Naive thymus-derived CD8-positive, alpha-beta T cell (primary cell): ENCODE results near the gene POT1. TPM values are rescaled to one million over a fixed set of nuclear protein-coding genes. Genes with fewer than 3 reads are reported as not detected.

Experiments
- ATAC-seq, 2 donors: fragments of 150-1000 bp; cut with Tn5 transposase in 1 of 2; sonication (Bioruptor Pico), chemical (Tn5 transposase) in 1 of 2; 1 replicate in 1 of 2; 2 replicates in 1 of 2; pipeline ENCODE4 v1.10.0; 2021; ENCODE audit warnings: mild to moderate bottlenecking in 2 of 2, moderate library complexity in 2 of 2
- POLR2A ChIA-PET: fragments of 350-600 bp; sonication (Branson Sonifier 250); formaldehyde crosslinking; loops from one replicate; lab custom pipeline; 2021; ENCODE audit warnings: antibody characterized with exemption; lab: Charles Lee
- DNase-seq, 10 donors: peaks; one replicate each; pipeline versions ENCODE4 v3.0.0 to v3.0.0-alpha.2; 2020 to 2022
- H3K27ac Mint-ChIP-seq, 10 donors: one replicate each; pipeline ENCODE4 v1.8.0; 2020 to 2022; ENCODE audit warnings: mild to moderate bottlenecking in 10 of 10, mixed read lengths in 10 of 10, moderate library complexity in 4 of 10, inconsistent platforms in 1 of 10
- H3K27me3 Mint-ChIP-seq, 5 donors: one replicate each; pipeline ENCODE4 v1.8.0; 2021 to 2022; ENCODE audit warnings: mixed read lengths in 5 of 5
- H3K36me3 Mint-ChIP-seq, 3 donors: one replicate each; pipeline ENCODE4 v1.8.0; 2020 to 2022; ENCODE audit warnings: mixed read lengths in 3 of 3, mild to moderate bottlenecking in 2 of 3, inconsistent platforms in 1 of 3
- H3K4me1 Mint-ChIP-seq, 4 donors: one replicate each; pipeline ENCODE4 v1.8.0; 2021 to 2022; ENCODE audit warnings: mixed read lengths in 4 of 4
- H3K4me3 Mint-ChIP-seq, 10 donors: one replicate each; pipeline ENCODE4 v1.8.0; 2020 to 2022; ENCODE audit warnings: mild to moderate bottlenecking in 10 of 10, mixed read lengths in 10 of 10, moderate library complexity in 6 of 10, inconsistent platforms in 1 of 10
- H3K9me3 Mint-ChIP-seq, 9 donors: one replicate each; pipeline ENCODE4 v1.8.0; 2020 to 2022; ENCODE audit warnings: mixed read lengths in 9 of 9, mild to moderate bottlenecking in 3 of 9, inconsistent platforms in 1 of 9, moderate library complexity in 1 of 9
- polyA plus RNA-seq, 3 donors: library from polyadenylated mRNA; unstranded; fragments of 300-500 nt; fragmentation: Illumina TruSeq; gene quantifications; one replicate each; pipeline ENCODE4 v1.2.3, GENCODE V29; 2021
- total RNA-seq, 8 experiments: library from RNA in 2 of 8; stranded (reverse) in 2 of 8; gene quantifications; one replicate each; pipeline ENCODE4 v1.2.3 and lab custom pipeline; 2021 to 2026

Gene POT1
- total and polyA plus RNA-seq, 5 experiments from 2014 or later: 21.8 to 36.1 (median 27.1) TPM

DNA sequence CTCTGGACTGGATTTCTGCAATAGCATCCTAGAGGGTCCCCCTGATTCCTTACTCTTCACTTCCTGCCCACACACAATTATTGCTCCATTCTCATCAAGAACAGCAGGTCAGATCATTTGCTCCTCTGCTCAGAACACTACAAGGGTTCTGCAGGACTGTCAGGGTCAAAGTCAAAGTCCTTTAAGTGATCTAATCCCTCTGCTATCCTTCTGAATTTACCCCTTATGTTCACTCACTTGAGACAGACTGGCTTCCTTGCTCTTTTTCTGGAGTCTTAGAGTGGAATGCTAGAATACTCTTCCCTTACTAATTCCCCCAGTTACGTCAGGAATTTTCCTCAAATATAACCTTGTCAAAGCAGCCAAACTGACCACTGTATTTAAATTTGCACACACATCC is 7.5 kb upstream of the POT1 start:
- Mint-ChIP-seq H3K4me1 (no peaks in the 10 kb centered on the region), H3K36me3 (peaks cover 5 to 9% (median 7%) of the 10 kb centered on the region in 3 donors), H3K9me3 (no peaks in the 10 kb centered on the region), H3K4me3 (no peak overlapping the region), H3K27ac (no peak overlapping the region), H3K27me3 (peaks cover 0 to 2% (median 0%) of the 10 kb centered on the region in 5 donors)
- POLR2A ChIA-PET: no interaction called here
- ATAC-seq (no peak), DNase-seq (no peak)

DNA sequence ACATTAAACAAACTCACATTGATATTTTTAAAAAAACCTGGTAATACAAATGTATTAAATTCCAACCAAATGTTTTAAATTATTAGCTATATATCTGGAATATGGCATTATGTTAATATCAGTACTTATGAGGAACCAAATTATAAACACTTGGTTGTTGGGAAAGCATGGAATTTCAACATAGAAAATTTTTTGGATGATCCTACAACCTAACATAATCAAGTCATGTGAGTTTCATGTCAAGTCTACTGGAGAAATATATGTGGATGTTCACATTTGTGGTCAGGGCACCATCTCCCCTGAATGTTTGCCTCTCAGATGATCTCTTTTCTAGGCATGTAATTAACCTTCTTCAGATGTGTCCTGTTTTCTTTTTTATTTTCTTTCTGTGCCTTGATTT is 5.2 kb upstream of the POT1 start:
- no peaks in the 10 kb centered on the region for H3K9me3 Mint-ChIP-seq
- DNase-seq (no peak), ATAC-seq (no peak)
- H3K4me1 Mint-ChIP-seq: peaks cover 0 to 6% (median 2%) of the 10 kb centered on the region in 4 donors
- H3K27me3 Mint-ChIP-seq: peaks cover 0 to 2% (median 0%) of the 10 kb centered on the region in 5 donors
- POLR2A ChIA-PET: no interaction called here
- H3K4me3 Mint-ChIP-seq: no peak overlapping the region
- H3K27ac Mint-ChIP-seq: peak overlapping the region in 2 of 10 donors; percentile 19 to 43
- no peaks in the 10 kb centered on the region for H3K36me3 Mint-ChIP-seq

DNA sequence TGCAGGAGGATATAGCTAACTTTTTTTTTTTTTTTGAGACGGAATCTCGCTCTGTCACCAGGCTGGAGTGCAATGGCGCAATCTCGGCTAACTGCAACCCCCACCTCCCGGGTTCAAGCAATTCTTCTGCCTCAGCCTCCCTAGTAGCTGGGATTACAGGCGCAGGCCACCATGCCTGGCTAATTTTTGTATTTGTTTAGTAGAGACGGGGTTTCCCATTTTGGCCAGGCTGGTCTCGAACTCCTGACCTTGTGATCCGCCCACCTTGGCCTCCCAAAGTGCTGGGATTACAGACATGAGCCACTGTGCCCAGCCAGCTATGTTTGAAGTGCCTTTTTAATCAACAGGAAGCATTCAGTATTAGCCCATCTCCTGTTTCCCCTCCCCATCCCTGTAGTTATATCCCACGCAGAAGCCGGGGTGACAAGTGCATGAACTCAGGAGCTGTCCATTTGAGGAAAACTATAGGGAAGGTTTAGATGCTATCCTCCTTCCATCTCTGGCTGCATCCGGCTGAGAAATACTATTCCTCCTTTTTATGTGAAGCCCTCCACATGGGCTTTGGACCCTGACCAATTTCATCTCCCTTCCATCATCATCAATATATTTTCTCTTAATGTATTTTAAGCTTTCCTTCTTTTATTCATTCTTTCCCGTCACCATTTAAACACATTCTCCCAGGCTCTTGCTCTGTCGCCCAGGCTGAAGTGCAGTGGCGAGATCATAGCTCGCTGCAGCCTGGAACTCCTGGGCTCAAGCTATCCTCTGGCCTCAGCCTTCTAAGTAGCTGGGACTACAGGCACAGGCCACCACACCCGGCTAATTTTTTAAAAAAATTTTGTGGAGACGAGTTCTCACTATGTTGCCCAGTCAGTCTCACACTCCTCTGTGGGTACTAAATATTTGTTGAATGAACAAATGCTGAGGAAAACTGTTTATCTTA is 1.3 kb upstream of the POT1 start:
- POLR2A ChIA-PET: no interaction called here
- no peaks in the 10 kb centered on the region for H3K27me3 Mint-ChIP-seq
- ATAC-seq (no peak), DNase-seq (no peak)
- peak overlapping the region in 9 of 10 donors; percentile 4 to 85 (median 76) for H3K27ac Mint-ChIP-seq
- H3K4me3 Mint-ChIP-seq: peak overlapping the region in 8 of 10 donors; percentile 31 to 67 (median 52)
- H3K9me3 Mint-ChIP-seq: no peaks in the 10 kb centered on the region
- H3K4me1 Mint-ChIP-seq: peaks cover 13 to 37% (median 34%) of the 10 kb centered on the region in 4 donors
- H3K36me3 Mint-ChIP-seq: peaks cover 0 to 14% (median 4%) of the 10 kb centered on the region in 3 donors

DNA sequence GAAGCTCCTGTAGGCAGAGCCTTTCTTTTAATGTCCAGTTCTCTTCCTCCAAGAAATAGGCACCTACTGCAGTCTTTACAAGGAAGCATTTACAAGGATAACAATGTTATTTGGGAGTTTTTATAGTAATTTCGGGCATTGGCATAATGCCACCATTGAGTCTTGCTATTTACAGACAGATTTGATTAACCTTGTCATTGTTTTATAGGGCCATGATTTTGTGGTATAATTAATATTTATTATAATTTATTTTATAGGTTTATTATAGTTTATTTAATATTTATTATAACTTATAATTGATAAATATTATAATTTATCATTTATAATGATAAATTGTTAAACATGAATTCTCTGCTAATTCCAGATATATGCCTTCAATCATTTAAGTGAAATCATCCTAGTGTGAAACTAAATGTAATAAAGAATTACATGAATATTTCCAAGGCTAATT is 573 bp upstream of the POT1 start:
- Mint-ChIP-seq H3K27ac (peak overlapping the region; percentile 92 to 98 (median 96)), H3K4me1 (peaks cover 16 to 45% (median 40%) of the 10 kb centered on the region in 4 donors), H3K36me3 (peaks cover 0 to 20% (median 9%) of the 10 kb centered on the region in 3 donors), H3K4me3 (peak overlapping the region; percentile 87 to 99 (median 95)), H3K27me3 (no peaks in the 10 kb centered on the region), H3K9me3 (no peaks in the 10 kb centered on the region)
- DNase-seq: no peak
- POLR2A ChIA-PET: no interaction called here
- ATAC-seq: no peak

DNA sequence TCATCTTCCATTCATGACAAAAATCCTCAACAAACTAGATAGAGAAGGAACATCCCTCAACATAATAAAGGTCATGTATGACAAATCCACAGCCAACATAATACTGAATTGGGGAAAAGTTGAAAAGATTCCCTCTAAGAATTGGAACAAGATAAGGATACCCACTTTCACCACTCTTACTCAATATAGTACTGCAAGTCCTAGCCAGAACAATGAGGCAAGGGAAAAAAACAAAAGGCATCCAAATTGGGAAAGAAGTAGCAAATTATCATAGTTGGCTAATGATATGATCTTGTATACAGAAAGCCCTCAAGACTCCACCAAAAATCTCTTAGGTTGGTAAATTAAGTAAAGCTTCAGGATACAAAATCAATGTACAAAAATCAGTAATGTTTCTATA is 4.7 kb downstream of the POT1 start:
- peaks cover 32 to 84% (median 64%) of the 10 kb centered on the region in 4 donors for H3K4me1 Mint-ChIP-seq
- ATAC-seq: no peak
- H3K27me3 Mint-ChIP-seq: no peaks in the 10 kb centered on the region
- DNase-seq: no peak
- H3K9me3 Mint-ChIP-seq: no peaks in the 10 kb centered on the region
- no peak overlapping the region for H3K27ac Mint-ChIP-seq
- POLR2A ChIA-PET: no interaction called here
- H3K36me3 Mint-ChIP-seq: peaks cover 4 to 49% (median 12%) of the 10 kb centered on the region in 3 donors
- peak overlapping the region in 1 of 10 donors; percentile 33 for H3K4me3 Mint-ChIP-seq

DNA sequence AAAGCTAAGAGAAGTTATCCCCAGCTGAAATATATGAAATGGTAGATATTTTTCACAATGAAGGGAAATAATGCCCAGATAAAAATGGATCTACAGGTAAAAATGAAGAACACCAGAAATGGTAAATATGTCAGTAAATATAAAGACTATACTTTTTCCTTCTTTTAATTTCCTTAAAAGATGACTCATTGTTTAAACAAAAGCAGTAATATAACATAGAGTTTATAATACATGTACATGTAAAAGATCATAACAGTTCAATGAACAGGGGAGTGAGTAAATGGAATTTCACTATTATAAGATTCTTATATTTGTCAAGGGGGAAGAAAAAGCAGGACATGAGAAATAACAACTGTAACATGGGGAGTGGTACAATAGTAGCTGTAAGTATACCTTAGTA is 7.4 kb downstream of the POT1 start:
- DNase-seq (no peak), ATAC-seq (no peak)
- Mint-ChIP-seq H3K4me3 (peak overlapping the region in 1 of 10 donors; percentile 0), H3K4me1 (peaks cover 28 to 61% (median 47%) of the 10 kb centered on the region in 4 donors), H3K27me3 (no peaks in the 10 kb centered on the region), H3K27ac (no peak overlapping the region), H3K36me3 (peaks cover 4 to 59% (median 13%) of the 10 kb centered on the region in 3 donors), H3K9me3 (no peaks in the 10 kb centered on the region)
- POLR2A ChIA-PET: no interaction called here

DNA sequence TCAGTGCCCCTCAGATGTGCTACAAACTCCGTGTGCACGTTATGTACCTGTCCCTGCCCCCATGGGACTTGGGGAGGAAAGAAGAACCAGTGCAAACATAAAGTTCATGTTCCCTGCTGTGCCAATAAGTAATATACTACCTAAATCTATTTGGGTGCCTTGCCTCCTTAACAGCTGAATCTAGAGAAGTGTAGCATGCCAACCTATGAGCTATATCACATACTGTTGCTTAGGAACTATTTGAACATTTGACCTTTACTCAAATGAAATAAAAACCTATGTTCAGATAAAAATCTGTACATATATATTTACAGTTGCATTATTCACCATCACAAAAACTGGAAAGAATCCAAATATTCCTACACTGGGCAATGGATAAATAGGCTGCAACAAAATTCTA is 9.8 kb downstream of the POT1 start:
- POLR2A ChIA-PET: no interaction called here
- Mint-ChIP-seq H3K4me1 (peaks cover 23 to 48% (median 31%) of the 10 kb centered on the region in 4 donors), H3K9me3 (no peaks in the 10 kb centered on the region), H3K4me3 (no peak overlapping the region), H3K36me3 (peaks cover 4 to 53% (median 7%) of the 10 kb centered on the region in 3 donors), H3K27me3 (no peaks in the 10 kb centered on the region), H3K27ac (no peak overlapping the region)
- ATAC-seq (no peak), DNase-seq (no peak)

DNA sequence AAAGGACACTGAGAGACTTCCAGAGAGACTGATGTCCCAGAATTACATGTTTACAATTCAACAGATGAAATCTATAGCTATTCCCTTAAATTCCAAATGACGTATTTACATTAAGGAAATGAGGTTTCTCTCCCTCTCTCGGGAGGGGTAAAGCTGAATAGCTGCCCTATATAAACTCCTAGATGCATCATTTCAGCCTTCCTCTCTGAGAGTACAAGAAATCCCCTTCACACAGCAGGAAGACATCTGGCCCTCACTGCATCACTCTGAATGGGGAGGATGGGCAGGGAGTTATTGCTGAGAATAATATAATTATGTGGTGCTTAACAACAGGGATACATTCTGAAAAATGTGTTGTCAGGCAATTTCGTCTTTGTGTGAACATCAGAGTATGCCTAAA is 11.0 kb downstream of the POT1 start:
- Mint-ChIP-seq H3K4me3 (no peak overlapping the region), H3K4me1 (peaks cover 13 to 36% (median 20%) of the 10 kb centered on the region in 4 donors), H3K27me3 (no peaks in the 10 kb centered on the region), H3K36me3 (peaks cover 0 to 49% (median 12%) of the 10 kb centered on the region in 3 donors), H3K27ac (no peak overlapping the region), H3K9me3 (no peaks in the 10 kb centered on the region)
- DNase-seq (no peak), ATAC-seq (no peak)
- POLR2A ChIA-PET: no interaction called here

DNA sequence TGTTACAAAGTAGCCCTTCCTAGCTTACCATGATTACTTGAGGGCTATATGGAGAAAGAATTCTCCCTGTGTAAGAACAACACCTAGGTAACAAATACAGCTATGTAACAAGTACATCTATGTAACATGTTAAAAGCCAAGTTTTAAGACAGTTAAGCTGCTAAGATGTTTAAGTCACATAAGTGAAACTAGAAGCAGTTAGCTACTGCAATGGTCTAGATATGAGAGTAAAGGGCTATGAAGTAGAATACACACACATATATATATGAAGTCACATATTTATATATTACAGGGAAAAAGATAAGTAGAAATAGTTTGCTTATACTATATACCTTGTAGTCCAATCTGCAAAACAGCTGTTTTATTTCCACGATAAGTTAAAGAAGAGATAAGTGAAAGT is 14.4 kb downstream of the POT1 start:
- peak overlapping the region in 1 of 10 donors; percentile 15 for H3K27ac Mint-ChIP-seq
- peaks cover 0 to 22% (median 14%) of the 10 kb centered on the region in 4 donors for H3K4me1 Mint-ChIP-seq
- H3K4me3 Mint-ChIP-seq: no peak overlapping the region
- H3K9me3 Mint-ChIP-seq: no peaks in the 10 kb centered on the region
- H3K36me3 Mint-ChIP-seq: peaks cover 0 to 59% (median 18%) of the 10 kb centered on the region in 3 donors
- H3K27me3 Mint-ChIP-seq: no peaks in the 10 kb centered on the region
- POLR2A ChIA-PET: no interaction called here
- DNase-seq (no peak), ATAC-seq (no peak)

DNA sequence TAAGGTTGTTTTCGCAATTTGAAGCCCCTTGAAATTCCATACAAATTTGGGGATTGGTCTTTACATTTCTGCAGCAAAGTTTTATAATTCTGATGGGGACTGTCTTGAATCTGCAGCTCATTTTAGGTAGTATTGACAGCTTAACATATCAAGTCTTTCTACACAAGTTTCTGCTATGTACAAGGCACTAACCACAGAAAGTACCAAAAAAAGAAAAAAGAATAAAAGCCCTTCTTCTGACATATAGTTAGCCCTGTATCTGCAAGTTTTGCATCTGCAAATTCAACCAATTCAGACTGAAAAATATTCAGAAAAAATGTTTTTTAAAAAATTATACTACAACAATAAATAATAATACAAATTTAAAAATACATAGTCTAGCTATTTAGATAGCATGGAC is 15.3 kb downstream of the POT1 start:
- Mint-ChIP-seq H3K27ac (no peak overlapping the region), H3K4me3 (no peak overlapping the region), H3K4me1 (peaks cover 0 to 22% (median 13%) of the 10 kb centered on the region in 4 donors), H3K27me3 (no peaks in the 10 kb centered on the region), H3K36me3 (peaks cover 0 to 56% (median 14%) of the 10 kb centered on the region in 3 donors), H3K9me3 (no peaks in the 10 kb centered on the region)
- POLR2A ChIA-PET: no interaction called here
- ATAC-seq: no peak
- no peak for DNase-seq

DNA sequence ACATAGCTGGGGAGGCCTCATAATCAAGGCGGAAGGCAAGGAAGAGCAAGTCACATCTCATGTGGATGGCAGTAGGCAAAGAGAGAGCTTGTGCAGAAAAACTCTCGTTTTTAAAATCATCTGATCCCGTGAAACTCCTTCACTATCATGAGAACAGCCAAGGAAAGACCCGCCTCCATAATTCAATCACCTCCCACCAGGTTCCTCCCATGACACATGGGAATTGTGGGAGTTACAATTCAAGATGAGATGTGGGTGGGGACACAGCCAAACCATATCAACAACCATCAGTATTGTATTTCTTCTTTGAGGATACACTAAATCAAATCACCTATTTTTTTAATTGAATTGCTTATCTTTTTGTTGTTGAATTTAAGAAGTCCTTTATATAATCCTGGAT is 16.7 kb downstream of the POT1 start:
- Mint-ChIP-seq H3K27ac (no peak overlapping the region), H3K9me3 (no peaks in the 10 kb centered on the region), H3K4me1 (peaks cover 0 to 22% (median 12%) of the 10 kb centered on the region in 4 donors), H3K4me3 (no peak overlapping the region), H3K36me3 (peaks cover 0 to 51% (median 14%) of the 10 kb centered on the region in 3 donors), H3K27me3 (no peaks in the 10 kb centered on the region)
- POLR2A ChIA-PET: no interaction called here
- ATAC-seq (no peak), DNase-seq (no peak)

DNA sequence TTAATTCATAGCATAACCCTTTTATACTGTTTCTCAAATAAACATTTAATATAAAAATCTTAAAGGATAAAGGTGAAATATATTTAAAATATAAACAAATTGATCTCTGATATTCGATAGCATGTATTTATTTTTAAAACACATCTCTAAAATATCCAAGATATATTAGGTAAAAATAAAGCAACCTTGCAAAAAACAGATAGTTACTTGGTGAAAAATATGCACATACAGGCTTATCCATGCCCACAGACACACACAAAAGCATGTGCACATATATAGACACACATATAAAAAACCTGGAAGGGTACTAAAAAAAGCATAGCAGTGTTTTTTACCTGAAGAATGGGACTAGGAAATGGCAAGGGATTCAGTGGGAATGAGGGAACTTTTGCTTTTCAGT is 19.8 kb downstream of the POT1 start:
- no peak for ATAC-seq
- POLR2A ChIA-PET: no interaction called here

DNA sequence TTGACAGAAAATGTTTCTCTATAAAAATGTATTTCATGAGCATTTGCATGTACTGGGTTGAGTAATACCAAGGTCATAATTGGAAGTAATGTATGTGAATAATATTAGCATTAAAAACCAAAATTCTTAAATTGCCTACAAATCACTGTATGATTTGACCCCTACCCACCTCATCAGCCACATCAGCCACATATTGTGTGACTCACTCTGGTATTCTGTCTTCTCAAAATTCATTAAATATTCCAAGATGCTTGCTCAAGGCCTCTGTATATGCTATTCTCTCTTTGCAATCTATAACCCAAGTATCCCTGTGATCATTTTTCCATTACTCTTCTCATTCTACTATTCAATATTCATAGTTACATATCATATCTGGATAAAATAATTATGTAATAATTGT is 21.4 kb downstream of the POT1 start:
- Mint-ChIP-seq H3K27ac (no peak overlapping the region), H3K4me3 (no peak overlapping the region)
- POLR2A ChIA-PET: no interaction called here

More for the DNA sequence above, 19.8 kb downstream of the POT1 start:
- Mint-ChIP-seq H3K9me3 (peaks cover 0 to 4% (median 0%) of the 10 kb centered on the region in 9 donors), H3K27me3 (no peaks in the 10 kb centered on the region), H3K4me1 (peaks cover 8 to 22% (median 12%) of the 10 kb centered on the region in 4 donors), H3K36me3 (peaks cover 0 to 44% (median 24%) of the 10 kb centered on the region in 3 donors), H3K4me3 (no peak overlapping the region), H3K27ac (no peak overlapping the region)
- no peak for DNase-seq

More for the DNA sequence above, 21.4 kb downstream of the POT1 start:
- Mint-ChIP-seq H3K4me1 (peaks cover 17 to 38% (median 22%) of the 10 kb centered on the region in 4 donors), H3K27me3 (no peaks in the 10 kb centered on the region), H3K36me3 (peaks cover 0 to 37% (median 29%) of the 10 kb centered on the region in 3 donors), H3K9me3 (peaks cover 0 to 7% (median 0%) of the 10 kb centered on the region in 9 donors)
- DNase-seq (no peak), ATAC-seq (no peak)
